Measurements from ENCODE around the gene GTF2F2.
"Not testable (repeated sequence)": the region's sequence is repeated elsewhere in the genome, so short reads cannot be mapped to it uniquely, and the experiment has no call there.

Gene GTF2F2

GRCh38 chr13:45224176-45224575 lies 103.9 kb downstream of the GTF2F2 start:
- Mint-ChIP-seq H3K4me3 (no peak overlapping the region), H3K9me3 (no peaks in the 10 kb centered on the region), H3K4me1 (ENCODE audit: low read depth) (peaks cover 24% of the 10 kb centered on the region), H3K27me3 (no peaks in the 10 kb centered on the region), H3K27ac (no peak overlapping the region), H3K36me3 (ENCODE audit: low read depth) (peaks cover 21% of the 10 kb centered on the region)
- intact Hi-C loops (cut with micrococcal nuclease), result no loop called here

- intact Hi-C loops (cut with micrococcal nuclease), result no loop called here
- H3K9me3 Mint-ChIP-seq, result no peaks in the 10 kb centered on the region
- peaks cover 15% of the 10 kb centered on the region for H3K4me1 Mint-ChIP-seq (ENCODE audit: low read depth)
- H3K4me3 Mint-ChIP-seq, result no peak overlapping the region
- no peaks in the 10 kb centered on the region for H3K27me3 Mint-ChIP-seq
- H3K27ac Mint-ChIP-seq, result no peak overlapping the region
- H3K36me3 Mint-ChIP-seq (ENCODE audit: low read depth), result peaks cover 25% of the 10 kb centered on the region
Measured at GRCh38 chr13:45225370-45225769, 105.1 kb downstream of the GTF2F2 start.

DNA sequence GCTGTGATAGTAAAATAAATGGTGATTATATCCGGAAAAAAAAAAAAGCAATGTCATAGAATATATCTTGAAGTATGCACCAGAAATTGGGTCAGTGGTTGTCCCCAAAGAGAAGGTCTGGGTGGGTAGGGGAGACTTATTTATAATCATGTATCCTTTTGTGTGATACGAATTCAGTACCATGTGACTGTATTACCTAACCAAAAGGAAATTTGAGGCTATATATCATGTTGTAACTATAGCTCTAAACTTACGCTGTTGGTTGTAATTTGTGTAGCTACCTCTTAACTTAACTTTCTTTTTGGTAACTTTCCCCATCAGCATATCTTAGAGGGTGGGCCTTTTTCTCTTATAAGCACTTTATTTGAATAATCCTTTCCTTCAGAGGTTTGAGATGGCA lies 105.7 kb downstream of the GTF2F2 start:
- no peaks in the 10 kb centered on the region for H3K9me3 Mint-ChIP-seq
- H3K36me3 Mint-ChIP-seq (ENCODE audit: low read depth), result peaks cover 22% of the 10 kb centered on the region
- no peak overlapping the region for H3K4me3 Mint-ChIP-seq
- no peaks in the 10 kb centered on the region for H3K27me3 Mint-ChIP-seq
- intact Hi-C loops (cut with micrococcal nuclease), result no loop called here
- no peak overlapping the region for H3K27ac Mint-ChIP-seq
- H3K4me1 Mint-ChIP-seq (ENCODE audit: low read depth), result peaks cover 8% of the 10 kb centered on the region

- intact Hi-C loops (cut with micrococcal nuclease), result no loop called here
- Mint-ChIP-seq H3K4me1 (ENCODE audit: low read depth) (no peaks in the 10 kb centered on the region), H3K36me3 (ENCODE audit: low read depth) (peaks cover 19% of the 10 kb centered on the region), H3K27ac (no peak overlapping the region), H3K9me3 (no peaks in the 10 kb centered on the region), H3K27me3 (no peaks in the 10 kb centered on the region), H3K4me3 (no peak overlapping the region)
Measured at GRCh38 chr13:45228002-45228401, 107.7 kb downstream of the GTF2F2 start.

GRCh38 chr13:45229172-45229571 lies 108.9 kb downstream of the GTF2F2 start:
- no peak overlapping the region for H3K4me3 Mint-ChIP-seq
- intact Hi-C loops (cut with micrococcal nuclease), result no loop called here
- H3K27me3 Mint-ChIP-seq, result no peaks in the 10 kb centered on the region
- no peaks in the 10 kb centered on the region for H3K4me1 Mint-ChIP-seq (ENCODE audit: low read depth)
- no peaks in the 10 kb centered on the region for H3K9me3 Mint-ChIP-seq
- H3K36me3 Mint-ChIP-seq (ENCODE audit: low read depth), result peaks cover 19% of the 10 kb centered on the region
- H3K27ac Mint-ChIP-seq, result no peak overlapping the region

GRCh38 chr13:45231305-45231704 lies 111.0 kb downstream of the GTF2F2 start:
- Mint-ChIP-seq H3K27me3 (no peaks in the 10 kb centered on the region), H3K4me3 (no peak overlapping the region), H3K4me1 (ENCODE audit: low read depth) (peaks cover 2% of the 10 kb centered on the region), H3K9me3 (no peaks in the 10 kb centered on the region), H3K27ac (no peak overlapping the region), H3K36me3 (ENCODE audit: low read depth) (peaks cover 19% of the 10 kb centered on the region)
- intact Hi-C loops (cut with micrococcal nuclease), result no loop called here

DNA sequence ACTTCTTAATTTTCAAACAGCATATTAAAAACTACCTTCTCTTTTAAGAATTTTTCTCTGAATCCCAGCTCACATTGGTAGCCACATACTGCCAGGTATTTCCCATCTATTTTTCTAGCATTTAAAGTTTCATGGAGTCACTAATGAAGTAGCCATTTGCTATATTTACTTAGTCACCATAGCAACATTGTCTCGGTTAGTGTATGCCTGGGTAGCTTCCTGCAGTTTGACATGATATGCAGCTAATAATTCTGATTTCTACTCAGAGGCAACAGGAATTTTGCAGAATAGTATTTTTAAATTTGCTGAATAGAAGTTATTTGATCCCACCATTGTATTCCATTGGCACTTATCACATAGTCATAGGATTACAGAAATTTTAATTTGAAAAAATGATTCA lies 111.4 kb downstream of the GTF2F2 start:
- Mint-ChIP-seq H3K36me3 (ENCODE audit: low read depth) (peaks cover 19% of the 10 kb centered on the region), H3K27me3 (no peaks in the 10 kb centered on the region), H3K9me3 (no peaks in the 10 kb centered on the region), H3K27ac (no peak overlapping the region), H3K4me3 (no peak overlapping the region), H3K4me1 (ENCODE audit: low read depth) (peaks cover 6% of the 10 kb centered on the region)
- intact Hi-C loops (cut with micrococcal nuclease), result no loop called here

- Mint-ChIP-seq H3K27ac (no peak overlapping the region), H3K4me3 (no peak overlapping the region), H3K4me1 (ENCODE audit: low read depth) (peaks cover 6% of the 10 kb centered on the region), H3K27me3 (no peaks in the 10 kb centered on the region), H3K9me3 (no peaks in the 10 kb centered on the region), H3K36me3 (ENCODE audit: low read depth) (peaks cover 19% of the 10 kb centered on the region)
- intact Hi-C loops (cut with micrococcal nuclease), result no loop called here
Measured at GRCh38 chr13:45232591-45232990, 112.3 kb downstream of the GTF2F2 start.

- H3K4me3 Mint-ChIP-seq, result no peak overlapping the region
- no peaks in the 10 kb centered on the region for H3K9me3 Mint-ChIP-seq
- intact Hi-C loops (cut with micrococcal nuclease), result no loop called here
- peaks cover 22% of the 10 kb centered on the region for H3K4me1 Mint-ChIP-seq (ENCODE audit: low read depth)
- H3K27ac Mint-ChIP-seq, result peak overlapping the region; percentile 20
- H3K36me3 Mint-ChIP-seq (ENCODE audit: low read depth), result peaks cover 12% of the 10 kb centered on the region
- H3K27me3 Mint-ChIP-seq, result no peaks in the 10 kb centered on the region
Measured at GRCh38 chr13:45238945-45239795, 118.9 kb downstream of the GTF2F2 start.

DNA sequence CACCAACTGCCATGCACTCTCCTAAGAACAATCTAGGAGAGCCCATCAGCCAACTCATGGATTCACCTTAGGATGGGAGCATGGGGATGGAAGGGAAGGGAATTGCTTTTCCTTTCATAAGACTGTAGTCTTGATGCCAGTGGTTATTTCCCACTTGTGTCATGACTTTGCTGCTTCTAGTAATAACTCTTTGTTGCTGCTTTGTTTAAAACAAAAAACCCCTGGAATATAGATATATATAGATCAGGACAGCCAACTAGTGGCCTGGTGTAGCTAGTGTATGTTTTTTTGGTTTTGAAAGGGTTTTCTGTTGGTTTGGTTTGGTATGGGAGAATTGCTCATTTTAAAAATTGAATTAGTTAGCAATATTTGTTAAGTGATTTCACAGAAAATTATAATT lies 119.8 kb downstream of the GTF2F2 start:
- peaks cover 22% of the 10 kb centered on the region for H3K4me1 Mint-ChIP-seq (ENCODE audit: low read depth)
- peaks cover 12% of the 10 kb centered on the region for H3K36me3 Mint-ChIP-seq (ENCODE audit: low read depth)
- no peaks in the 10 kb centered on the region for H3K27me3 Mint-ChIP-seq
- H3K27ac Mint-ChIP-seq, result no peak overlapping the region
- intact Hi-C loops (cut with micrococcal nuclease), result no loop called here
- no peak overlapping the region for H3K4me3 Mint-ChIP-seq
- no peaks in the 10 kb centered on the region for H3K9me3 Mint-ChIP-seq

DNA sequence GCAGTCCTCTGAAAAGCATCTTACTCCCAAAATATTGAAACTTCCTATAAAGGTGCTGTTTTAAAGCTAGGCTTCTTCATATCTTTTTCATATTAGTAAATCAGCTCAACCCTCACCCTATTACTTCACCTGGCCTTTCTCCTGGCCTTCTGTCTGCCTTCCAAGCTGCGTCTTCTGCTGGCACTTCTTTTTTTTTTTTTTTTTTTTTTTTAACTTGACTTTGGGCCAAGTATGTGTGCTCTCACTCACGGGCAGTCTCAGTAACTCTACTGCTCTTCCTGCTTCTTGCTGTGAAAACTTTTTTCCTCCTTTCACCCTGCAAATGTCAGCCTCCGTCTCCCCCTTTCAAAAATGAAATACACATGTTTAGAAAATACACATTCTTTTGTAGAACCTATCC lies 121.8 kb downstream of the GTF2F2 start:
- peaks cover 12% of the 10 kb centered on the region for H3K36me3 Mint-ChIP-seq (ENCODE audit: low read depth)
- H3K9me3 Mint-ChIP-seq, result no peaks in the 10 kb centered on the region
- no peaks in the 10 kb centered on the region for H3K27me3 Mint-ChIP-seq
- intact Hi-C loops (cut with micrococcal nuclease), result no loop called here
- H3K4me1 Mint-ChIP-seq (ENCODE audit: low read depth), result peaks cover 15% of the 10 kb centered on the region
- no peak overlapping the region for H3K27ac Mint-ChIP-seq
- H3K4me3 Mint-ChIP-seq, result no peak overlapping the region

DNA sequence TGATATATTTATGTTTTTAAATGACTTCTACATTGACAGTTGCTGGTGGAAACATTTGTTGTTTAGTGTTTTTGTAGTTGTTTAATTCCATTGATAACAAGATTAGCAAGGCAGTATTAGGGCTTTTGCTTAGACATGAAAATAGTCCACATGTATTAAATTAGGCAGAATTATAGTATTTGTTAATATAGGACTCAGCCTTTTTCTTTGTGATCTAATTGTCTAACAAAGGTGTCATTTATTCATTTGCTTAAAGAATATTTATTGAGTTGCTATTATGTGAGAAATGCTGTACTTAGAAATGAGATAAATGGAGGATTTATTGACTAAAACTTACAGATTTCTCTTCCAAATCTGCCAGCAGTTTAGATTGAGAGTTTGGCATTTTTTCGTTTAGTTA lies 122.2 kb downstream of the GTF2F2 start:
- Mint-ChIP-seq H3K27ac (no peak overlapping the region), H3K9me3 (no peaks in the 10 kb centered on the region), H3K4me3 (no peak overlapping the region), H3K36me3 (ENCODE audit: low read depth) (peaks cover 12% of the 10 kb centered on the region), H3K4me1 (ENCODE audit: low read depth) (peaks cover 15% of the 10 kb centered on the region), H3K27me3 (no peaks in the 10 kb centered on the region)
- intact Hi-C loops (cut with micrococcal nuclease), result no loop called here

DNA sequence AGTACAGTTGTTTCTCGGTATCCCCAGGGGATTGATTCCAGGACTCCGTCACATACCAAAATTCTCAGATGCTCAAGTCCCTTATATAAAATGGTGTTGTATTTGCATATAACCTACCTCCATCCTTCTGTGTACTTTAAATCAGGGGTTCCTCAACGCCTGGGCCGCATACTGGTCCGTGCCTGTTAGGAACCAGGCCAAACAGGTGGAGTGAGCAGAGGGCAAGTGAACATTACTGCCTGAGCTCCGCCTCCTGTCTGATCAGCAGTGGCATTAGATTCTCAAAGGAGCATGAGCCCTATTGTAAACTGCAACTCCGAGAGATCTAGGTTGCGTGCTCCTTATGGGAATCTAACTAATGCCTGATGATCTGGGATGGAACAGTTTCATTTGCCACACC lies 122.8 kb downstream of the GTF2F2 start:
- H3K27me3 Mint-ChIP-seq, result no peaks in the 10 kb centered on the region
- H3K4me1 Mint-ChIP-seq (ENCODE audit: low read depth), result peaks cover 12% of the 10 kb centered on the region
- no peaks in the 10 kb centered on the region for H3K9me3 Mint-ChIP-seq
- H3K36me3 Mint-ChIP-seq (ENCODE audit: low read depth), result peaks cover 7% of the 10 kb centered on the region
- no peak overlapping the region for H3K4me3 Mint-ChIP-seq
- H3K27ac Mint-ChIP-seq, result no peak overlapping the region
- intact Hi-C loops (cut with micrococcal nuclease), result no loop called here

DNA sequence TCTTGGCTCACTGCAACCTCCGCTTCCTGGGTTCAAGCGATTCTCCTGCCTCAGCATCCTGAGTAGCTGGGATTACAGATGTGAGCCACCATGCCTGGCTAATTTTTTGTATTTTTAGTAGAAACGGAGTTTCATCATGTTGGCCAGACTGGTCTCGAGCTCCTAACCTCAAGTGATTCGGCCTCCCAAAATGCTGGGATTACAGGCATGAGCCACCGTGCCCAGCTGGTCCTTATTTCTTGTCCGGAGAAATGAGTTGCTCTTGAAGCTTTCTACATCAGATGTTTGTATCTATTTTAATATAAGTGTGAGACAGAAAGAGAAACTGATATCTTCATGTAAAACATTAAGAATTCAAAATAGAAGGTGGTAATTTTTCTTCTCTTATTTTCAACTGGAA lies 124.4 kb downstream of the GTF2F2 start:
- H3K36me3 Mint-ChIP-seq (ENCODE audit: low read depth); intact Hi-C loops (cut with micrococcal nuclease); H3K4me1 Mint-ChIP-seq (ENCODE audit: low read depth); H3K27me3 Mint-ChIP-seq; H3K27ac Mint-ChIP-seq; H3K4me3 Mint-ChIP-seq; H3K9me3 Mint-ChIP-seq: not testable (repeated sequence)

- peaks cover 23% of the 10 kb centered on the region for H3K36me3 Mint-ChIP-seq (ENCODE audit: low read depth)
- H3K4me1 Mint-ChIP-seq (ENCODE audit: low read depth), result peaks cover 4% of the 10 kb centered on the region
- intact Hi-C loops (cut with micrococcal nuclease), result no loop called here
- H3K9me3 Mint-ChIP-seq, result no peaks in the 10 kb centered on the region
- no peak overlapping the region for H3K27ac Mint-ChIP-seq
- H3K27me3 Mint-ChIP-seq, result no peaks in the 10 kb centered on the region
- H3K4me3 Mint-ChIP-seq, result no peak overlapping the region
Measured at GRCh38 chr13:45249662-45250061, 129.4 kb downstream of the GTF2F2 start.

All from dendritic cell treated with granulocyte-macrophage colony-stimulating factor and Interleukin-4, amounts not matched to agents 40 ng/mL and 50 ng/mL, for 4 days (primary cell).